Tibial nerve (tissue), 4 donors: Measurements from ENCODE around the gene RFC1. TPM values are rescaled to one million over a fixed set of nuclear protein-coding genes. Genes with fewer than 3 reads are reported as not detected.

Experiments
- small RNA-seq: library from RNA; depleted of rRNA; stranded (forward); fragments of <200 nt; gene quantifications from one replicate; pipeline ENCODE3, GENCODE V24; 2016
- total RNA-seq, 4 donors: library from RNA; depleted of rRNA; stranded (reverse); fragments of >200 nt; gene quantifications; one replicate each; pipeline ENCODE4 v1.1.0, GENCODE V29; 2016

Gene RFC1
- total RNA-seq, 4 donors from 2014 or later, result 23.3 to 85.9 (median 38.5) TPM

Small RNA genes within 50 kb of the gene (small RNA-seq; reads per million reads assigned to genes)
- not detected for gene MIR5591
- gene RNU6-32P, result not detected
- gene RNU6-887P, result not detected

Other genes starting within 250 kb of the RFC1 start
- 10 to 100 TPM; 71.1 to 93.1 (median 80.8) TPM for gene WDR19, start 183.8 kb downstream of the RFC1 start, total RNA-seq
- 10 to 100 TPM in 1 of 4 donors, 1 to 10 TPM in 3; 1.6 to 10.2 (median 3.4) TPM for gene KLB, start 40.6 kb upstream of the RFC1 start, total RNA-seq
- gene RPL9, start 92.6 kb upstream of the RFC1 start, total RNA-seq, result 1,000 to 10,000 TPM; 2,396 to 3,997 (median 2,918) TPM
- 10 to 100 TPM in 3 of 4 donors, 1 to 10 TPM in 1; 9.3 to 11.2 (median 11.0) TPM for gene LIAS, start 92.7 kb upstream of the RFC1 start, total RNA-seq
- gene UGDH, start 161.1 kb upstream of the RFC1 start, total RNA-seq, result 100 to 1,000 TPM in 1 of 4 donors, 10 to 100 TPM in 3; 39.5 to 108 (median 64.4) TPM